Stimulated activated naive CD4-positive, alpha-beta T cell (primary cell): Measurements from ENCODE around the gene TUBB4B.
A peak's percentile ranks its signal among the peaks of the same experiment; 100 is the strongest.

ENCODE experiments used
- DNase-seq, 6 experiments: peaks; one replicate each; lab custom pipeline; 2025; lab: John Stamatoyannopoulos, UW

Gene TUBB4B

DNA sequence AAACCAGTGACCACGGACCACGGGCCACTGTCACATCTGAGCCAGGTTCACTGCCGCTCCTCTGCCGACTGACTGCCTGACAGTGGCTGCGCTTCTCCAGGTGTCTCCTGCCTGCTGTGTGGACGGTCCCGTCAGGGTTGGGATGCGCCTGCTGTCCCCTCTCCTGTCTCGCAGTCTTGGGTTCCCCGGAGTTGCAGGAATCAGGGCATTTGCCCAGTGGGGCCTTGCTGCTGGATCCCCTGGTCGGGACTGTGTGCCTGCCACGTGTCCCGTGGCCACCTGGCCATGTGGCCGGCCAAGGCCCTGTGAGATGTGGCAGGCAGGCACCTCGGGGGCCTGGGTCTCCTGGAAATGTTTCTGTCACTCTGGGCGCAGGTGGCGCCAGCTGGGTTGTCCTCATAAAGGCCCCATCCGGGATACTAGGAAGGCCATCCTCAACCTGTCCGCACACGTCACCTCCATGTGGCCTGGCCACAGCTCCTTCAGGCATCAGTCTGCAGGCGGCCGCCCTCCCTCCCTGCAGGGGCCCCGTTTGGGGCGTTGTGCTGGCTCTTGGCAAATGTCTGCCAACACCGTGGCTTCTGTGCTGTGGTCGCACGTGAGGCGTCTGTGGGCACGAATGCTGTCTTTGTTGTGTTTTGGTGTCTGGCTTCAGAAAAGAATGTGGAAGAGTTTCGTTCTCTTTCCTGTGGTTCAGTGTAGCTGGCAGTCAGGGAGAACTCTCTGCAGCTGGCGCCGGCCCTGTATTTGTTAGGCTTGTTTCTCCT is 30.0 kb downstream of the TUBB4B start:
- DNase-seq, result peak in 4 of 6 experiments; percentile 18 to 55 (median 40)

DNA sequence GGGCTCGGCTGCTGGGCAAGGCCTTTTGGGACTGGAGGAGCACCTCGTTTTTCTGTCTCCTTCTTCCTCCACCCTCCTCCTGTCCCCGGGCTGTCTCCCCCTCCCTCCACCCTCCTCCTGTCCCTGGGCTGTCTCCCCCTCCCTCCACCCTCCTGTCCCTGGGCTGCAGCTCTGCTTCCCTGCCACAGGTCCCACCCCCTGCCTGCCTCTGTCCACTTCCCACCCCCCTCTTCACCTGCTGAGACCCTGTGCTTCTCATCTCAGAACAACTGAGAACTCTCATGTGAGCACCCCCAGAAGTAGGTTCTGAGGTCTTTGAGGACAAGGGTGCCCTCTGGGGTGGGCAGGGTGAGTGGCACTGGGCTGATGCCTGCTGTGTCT is 30.6 kb downstream of the TUBB4B start:
- DNase-seq, result no peak

DNA sequence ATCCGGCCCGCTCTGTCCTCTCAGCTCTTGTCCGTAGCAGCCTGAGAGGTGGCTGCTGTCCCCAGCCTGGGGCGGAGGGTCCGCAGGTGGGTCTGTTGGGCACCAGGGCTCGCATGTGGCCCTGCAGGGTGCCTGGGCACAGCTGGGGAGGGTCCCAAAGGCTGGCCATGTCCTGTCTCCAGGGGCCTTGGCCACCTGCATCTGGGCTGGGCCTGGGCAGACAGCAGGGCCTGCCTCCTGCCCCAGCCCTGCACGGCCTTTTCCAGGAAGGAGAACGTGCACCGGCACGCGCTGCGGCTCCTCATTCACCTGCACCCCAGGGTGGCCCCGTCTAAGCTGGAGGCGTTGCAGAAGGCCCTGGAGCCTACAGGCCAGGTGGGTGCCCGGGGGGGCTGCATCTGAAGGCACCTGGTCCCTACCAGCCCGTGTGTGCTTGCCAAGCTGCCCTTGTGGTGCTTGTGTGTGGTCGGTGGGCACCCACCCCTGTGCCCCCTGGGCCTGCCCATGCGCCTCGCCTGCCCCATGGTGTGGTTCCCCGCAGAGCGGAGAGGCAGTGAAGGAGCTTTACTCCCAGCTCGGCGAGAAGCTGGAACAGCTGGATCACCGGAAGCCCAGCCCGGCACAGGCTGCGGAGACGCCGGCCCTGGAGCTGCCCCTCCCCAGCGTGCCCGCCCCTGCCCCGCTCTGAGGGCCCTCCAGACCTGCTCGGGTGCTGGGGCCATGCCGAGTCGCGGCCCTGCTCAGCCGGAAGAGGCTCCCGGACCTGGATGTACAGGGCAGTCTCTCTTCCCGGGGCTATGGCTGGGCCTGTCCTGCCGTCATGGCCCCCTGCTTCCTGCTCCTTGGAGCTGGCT is 31.4 kb downstream of the TUBB4B start:
- no peak for DNase-seq

DNA sequence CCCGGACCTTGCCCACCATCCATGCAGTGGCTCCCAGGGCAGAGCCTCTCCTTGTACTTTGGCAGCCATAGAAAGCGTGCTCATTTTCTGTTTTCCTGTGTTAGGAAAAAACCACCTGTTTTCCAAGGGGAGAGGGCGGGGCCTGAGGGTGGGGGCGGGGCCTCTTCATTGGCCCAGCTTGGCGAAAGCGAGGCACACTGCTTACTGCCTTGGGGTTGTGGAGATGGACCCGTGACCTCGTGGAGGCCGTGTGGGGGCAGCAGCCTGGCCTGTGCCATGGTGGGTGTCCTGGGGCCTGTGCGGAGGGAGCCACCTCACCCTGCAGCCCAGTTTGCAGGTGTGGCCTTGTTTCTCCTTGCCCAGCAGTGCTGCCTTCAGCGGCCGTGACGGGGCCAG is 32.0 kb downstream of the TUBB4B start:
- no peak for DNase-seq

DNA sequence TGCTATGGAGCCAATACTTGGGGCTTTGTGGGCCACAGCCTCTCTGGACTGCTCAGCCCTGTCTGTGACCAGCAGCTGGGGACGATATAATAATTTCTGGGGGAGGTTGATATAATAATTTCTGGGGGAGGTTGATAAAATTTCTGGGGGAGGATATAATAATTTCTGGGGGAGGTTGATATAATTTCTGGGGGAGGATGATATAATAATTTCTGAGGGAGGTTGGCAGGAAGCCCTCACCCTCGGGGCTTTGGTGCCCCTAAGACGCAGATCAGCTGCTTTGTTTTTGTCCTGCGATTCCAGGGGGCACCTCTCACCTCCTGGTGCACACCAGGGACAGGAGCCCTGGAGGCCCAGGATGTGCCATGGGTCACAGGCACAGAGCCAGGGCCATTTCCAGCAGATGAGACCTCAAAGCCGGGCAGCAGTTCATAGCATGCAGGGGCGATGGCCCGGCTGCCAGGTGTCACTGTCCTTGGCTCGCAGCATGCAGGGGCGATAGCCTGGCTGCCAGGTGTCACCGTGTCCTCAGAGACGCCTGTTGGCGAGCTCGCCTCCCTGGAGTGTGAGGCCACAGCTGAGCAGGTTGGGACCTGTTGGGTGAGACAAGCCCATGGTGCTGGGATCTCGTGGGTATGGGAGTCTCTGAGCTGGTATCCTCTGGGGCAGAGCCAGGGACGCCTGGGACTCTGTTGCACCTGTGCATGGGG is 32.7 kb downstream of the TUBB4B start:
- no peak for DNase-seq

DNA sequence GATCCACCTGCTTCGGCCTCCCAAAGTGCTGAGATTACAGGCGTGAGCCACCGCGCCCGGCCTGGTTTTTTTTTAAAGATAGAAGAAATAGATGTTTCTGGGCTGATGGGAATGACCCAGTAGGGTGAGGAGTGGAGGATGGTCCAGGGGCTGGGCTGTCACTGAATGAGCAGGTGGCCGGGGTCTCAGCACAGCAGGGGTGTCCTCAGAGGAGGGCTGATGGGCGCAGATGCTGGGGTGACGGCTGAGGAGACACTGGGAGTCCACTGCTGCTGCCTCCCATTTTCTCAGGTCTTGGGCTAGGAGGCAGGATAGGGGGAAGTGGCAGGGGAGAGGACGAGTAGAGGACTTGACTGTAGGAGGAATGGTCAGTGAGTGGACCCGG is 34.1 kb downstream of the TUBB4B start:
- no peak for DNase-seq

DNA sequence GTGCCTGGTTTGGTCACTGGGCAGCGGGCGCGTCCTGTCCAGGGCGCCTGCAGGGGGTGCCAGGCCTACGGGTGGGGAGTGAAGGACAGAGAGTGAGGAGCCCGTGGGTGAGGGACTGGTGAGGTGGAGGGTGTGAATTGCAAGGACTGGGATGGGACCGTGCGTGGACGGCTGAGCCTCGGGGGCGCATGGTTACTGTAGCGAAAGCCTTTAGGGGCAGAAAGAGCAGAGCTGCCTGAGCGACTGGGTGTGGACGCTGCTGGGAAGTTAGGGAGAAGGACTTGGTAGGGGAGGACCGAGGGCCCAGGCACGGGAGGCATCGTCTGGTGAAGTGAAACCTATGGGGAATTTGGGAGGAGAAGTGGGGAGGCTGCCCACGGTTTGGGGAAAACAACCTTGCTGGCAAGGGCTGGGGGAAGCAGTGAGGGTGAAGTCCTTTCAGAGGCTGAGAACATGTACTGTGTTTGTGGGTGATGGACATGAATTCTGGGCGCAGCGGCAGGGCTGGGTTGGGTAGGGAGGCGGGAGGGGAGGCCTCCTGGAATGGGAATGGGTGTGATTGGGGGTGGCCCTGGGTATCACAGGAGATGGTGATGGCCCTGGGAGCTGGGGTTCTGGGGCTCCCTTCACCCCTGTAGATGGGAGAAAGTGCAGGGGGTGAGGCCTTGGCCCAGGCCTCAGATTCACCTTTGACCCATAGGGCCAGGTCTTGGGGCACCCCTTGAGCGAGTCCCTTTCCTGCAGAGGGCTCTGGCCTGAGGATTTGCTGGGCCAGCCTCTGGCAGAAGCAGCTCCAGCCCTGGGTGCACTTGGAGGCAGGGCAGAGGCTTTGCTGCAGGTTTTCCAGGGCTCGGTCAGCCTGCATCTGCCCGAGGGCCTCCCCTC is 34.7 kb downstream of the TUBB4B start:
- DNase-seq, result no peak

DNA sequence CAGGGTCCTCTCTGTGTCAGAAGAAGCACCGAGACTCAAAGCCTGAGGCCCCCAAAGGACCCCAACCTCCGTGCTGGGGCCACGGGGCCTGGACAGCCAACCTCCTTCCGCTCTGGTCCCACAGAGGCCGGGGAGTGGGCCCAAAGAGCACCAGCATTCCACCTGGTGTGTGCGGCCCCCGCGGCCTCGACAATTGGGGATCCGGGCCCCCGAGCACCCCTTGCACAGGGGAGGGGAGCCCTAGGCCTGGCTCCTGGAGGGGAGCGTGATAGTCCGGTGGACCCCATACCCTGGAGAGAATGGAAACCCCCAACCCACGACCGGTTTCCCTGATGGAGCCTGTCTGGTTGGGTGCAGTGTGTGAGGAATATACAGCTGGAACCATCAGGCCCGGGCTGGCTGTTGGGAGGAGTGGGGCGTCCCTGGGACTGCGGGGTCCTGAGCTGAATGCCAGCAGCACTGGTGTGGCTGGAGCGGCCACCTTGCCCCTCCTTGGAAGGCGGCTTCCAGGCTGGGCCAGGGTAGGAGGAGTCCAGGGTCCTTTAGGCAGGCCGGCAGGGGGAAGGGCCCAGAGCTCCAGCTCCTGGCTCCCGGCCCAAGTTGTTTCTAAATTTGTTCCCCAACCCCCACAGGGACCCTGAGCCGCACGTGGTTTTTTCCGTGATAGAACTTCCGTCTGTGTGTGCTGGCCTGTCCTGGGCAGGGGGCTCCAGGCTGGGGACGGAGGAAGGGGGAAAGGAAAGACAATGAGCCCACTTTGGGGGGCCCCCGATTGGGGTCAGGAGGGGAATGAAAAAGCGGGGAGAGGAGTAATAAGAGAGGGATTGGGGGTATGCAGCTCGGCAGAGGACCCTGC is 35.6 kb downstream of the TUBB4B start:
- DNase-seq, result no peak

DNA sequence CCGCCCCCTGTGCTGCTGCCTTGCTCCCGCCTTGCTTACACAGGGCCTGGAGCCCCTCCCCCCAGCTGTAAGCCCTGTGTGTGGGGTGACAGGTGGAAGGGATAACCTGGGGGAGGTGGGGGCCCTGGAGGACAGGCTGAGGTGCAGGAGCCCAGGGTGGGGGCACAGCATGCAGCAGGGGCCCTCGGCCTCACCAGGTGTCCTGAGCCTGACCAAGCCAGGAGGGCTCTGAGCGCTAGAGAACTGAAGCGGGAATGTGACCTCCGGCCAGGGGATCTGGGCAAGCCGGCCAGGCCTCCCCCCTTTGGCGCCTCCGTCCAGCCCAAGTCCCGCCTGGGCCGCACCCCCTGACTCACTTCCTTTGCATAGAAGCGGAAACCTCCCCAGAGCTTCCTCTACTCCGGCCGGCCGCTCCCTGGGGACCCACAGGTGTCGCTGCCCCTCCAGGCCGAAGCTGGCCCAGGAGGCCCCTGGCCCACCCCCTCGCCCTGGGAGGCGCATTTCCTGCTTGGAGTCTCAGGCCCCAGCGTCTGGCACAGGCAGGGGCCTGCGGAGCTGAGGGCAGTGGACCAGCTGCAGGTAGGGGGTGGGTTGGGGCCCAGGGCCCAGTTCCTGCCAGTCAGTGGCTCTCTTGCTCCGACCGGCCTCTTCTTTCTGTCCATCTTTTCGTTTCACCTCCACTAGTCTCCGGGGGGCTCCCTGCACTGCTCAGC is 36.4 kb downstream of the TUBB4B start, which contains the start of gene TOR4A:
Gene TOR4A (plus strand): TSS at position 398 of the 713 bp plus-strand sequence. CDS start 964 bp downstream, outside the sequence.
- DNase-seq, result no peak

DNA sequence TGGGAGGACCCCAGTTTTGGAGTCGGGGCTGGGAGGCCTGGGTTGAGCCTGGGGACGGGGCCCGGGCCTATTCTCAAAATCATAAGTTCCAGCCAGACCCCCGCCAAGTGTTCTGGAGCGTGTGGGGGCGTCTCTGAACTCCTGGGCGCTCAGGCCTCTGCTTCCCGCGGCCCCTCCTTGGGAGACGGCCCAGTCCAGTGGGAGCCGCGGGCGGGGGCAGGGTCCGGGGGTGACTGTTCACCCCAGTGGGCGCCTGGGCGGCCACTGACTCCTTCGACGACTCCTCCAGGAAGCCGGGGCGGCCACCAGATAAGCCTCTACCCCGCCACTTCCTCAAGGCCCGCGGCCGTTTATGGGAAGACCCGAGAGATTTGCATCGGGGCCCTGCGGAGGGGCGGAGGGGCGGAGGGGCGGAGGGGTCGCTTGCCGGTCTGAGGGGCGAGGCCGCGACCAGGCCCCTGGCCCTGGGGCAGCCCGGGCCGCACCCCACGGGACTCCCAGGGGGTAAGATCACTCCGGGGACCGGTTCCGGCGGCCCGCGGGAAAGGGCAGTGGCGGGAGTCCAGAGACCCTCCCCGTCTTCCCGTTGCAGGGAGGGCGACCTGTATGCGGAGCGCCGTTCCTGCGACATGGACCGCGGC is 37.1 kb downstream of the TUBB4B start:
- DNase-seq, result peak in 1 of 6 experiments; percentile 8

DNA sequence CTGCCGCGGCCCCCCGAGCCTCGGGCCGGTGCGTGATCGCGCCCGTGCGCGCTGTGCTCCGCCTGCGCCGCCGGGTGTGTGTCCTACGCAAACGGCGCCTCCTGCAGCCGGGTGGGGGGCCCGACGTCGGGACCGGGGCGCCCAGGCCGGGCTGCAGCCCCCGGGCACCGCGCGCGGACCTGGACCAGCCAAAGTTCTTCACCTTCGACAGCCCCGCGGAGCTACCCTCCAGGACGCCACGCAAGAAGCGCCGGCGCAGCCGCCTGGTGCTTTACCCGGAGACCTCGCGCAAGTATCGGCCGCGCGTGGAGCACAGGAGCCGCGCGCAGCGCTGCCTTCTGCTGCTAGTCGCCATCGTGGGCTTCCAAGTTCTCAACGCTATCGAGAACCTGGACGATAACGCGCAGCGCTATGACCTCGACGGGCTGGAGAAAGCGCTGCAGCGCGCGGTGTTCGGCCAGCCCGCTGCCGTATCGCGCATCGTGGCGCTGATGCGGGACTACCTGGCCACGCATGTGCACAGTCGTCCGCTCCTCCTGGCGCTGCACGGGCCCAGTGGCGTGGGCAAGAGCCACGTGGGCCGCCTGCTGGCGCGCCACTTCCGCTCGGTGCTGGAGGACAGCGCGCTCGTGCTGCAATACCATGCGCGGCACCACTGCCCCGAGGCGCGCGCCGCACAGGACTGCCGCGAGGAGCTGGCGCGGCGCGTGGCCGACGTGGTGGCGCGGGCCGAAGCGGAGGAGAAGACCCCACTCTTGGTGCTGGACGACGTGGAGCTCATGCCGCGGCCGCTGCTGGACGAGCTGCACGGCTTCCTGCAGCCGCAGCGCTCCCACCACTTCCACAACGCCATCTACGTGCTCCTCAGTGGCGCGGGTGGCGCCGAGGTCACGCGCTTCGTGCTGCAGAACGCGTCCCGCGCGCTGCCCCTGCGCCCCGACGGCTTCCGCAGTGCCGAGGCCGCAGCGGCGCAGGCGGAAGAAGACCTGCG is 37.9 kb downstream of the TUBB4B start:
- no peak for DNase-seq

DNA sequence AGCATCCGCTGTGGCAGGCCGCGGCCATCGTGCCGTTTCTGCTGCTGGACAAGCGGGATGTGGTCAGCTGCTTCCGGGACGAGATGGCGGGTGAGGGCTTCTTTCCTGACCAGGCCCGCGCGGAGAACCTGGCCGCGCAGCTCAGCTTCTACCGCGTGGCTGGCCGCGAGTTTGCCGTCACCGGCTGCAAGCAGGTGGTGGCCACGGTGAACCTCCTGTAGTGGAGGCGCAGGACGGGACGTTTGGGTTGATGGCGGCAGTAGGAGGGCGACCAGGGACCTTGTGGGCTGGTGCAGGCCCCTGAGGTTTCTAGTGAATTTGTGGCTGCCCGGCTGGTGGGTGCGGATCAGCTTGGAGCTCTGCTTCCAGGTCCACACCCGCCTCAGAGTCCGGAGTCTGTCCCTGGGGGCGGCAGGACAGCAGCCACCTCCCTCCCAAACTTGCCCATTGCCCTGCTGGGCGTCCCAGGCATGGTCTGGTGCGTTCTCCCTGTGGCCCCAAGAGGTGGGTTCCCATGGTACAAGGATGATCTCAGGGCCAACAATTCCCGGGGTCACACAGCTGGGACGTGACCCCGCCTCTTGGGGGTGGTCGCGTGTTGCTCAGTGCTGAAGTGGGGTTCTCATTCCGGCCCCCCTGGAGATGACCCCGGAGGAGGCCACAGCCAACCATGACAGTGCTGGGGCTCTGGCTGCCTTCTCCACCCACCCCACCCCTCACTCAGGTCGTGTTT is 38.8 kb downstream of the TUBB4B start:
- DNase-seq, result no peak

DNA sequence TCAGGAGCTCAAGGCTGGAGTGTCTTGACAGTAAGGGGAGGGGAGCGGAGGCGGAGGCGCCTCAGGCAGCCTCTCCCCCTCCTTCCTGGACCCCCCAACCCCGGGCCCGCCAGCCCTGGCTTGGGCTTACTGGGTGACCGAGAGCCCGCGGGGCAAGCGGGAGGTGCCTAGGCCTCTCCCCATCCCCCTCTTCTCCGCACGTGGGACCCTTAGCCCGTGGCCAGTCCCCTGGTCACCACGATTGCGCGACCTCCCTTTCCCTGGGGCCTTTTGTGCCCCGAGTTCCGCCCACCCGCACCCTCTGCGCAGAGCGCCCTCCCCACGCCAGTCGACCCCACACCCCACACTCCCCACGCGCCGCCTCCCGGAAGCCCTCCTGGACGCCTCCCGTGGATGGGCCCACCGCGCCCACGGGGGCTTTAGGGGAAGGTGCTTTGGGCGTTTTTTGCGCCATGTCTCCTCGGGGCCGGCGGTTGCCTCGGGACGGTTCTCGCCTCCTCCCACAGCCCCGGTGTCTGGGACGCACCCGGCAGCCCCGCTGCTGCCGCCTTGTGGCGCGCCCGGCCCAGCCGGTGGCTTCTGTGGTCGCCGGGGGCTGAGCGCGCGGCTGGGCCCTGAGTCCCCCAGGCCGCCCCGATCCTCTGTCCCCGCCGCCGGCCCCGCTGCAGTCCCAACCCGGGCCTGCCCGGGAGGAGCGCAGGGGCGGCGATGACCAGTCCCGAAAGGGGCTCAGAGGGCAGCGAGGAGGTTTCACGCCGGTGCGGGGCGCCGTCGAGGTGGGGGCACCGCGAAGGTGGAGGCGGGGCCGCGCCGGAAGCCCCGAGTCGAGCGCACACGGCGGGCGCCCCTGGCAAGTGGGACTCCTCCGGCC is 39.6 kb downstream of the TUBB4B start:
- no peak for DNase-seq

DNA sequence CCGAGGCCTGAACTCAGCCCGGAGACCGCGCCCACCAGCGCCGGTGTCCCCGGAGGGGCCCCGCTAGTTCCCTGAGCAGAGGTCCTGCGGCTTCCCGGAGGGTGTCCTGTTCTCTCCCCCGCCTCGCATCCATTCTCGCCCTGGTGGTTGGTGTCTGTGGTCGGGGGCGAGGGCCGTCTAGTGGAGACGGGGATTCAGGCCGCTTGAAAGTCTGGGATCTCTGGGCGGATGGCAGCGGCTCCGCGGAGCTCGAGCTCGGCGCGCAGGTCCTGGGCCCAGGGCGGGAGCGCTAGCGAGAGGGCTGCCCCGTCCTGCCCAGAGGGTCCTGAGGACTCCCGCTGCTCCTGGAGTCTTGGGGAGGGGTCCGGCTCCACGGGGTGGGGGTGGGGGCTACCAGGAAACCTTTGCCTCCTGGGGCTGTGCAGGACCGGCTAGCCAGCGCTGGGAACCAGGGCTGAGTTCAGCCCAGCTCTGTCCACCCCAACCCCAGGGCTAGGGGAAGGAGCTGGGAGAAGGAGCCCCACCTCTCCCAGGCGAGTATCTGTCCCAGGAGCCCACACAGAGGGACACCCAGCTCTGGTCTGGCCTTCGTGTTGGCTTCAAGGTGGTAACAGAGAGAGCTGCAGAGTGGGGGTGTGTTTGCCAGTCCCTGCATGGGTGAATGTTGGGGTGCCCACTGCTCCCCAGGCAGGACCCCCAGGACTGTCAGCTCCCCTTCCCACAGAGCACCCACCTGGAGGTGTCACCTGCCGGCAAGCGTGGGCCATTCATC is 40.4 kb downstream of the TUBB4B start:
- no peak for DNase-seq

DNA sequence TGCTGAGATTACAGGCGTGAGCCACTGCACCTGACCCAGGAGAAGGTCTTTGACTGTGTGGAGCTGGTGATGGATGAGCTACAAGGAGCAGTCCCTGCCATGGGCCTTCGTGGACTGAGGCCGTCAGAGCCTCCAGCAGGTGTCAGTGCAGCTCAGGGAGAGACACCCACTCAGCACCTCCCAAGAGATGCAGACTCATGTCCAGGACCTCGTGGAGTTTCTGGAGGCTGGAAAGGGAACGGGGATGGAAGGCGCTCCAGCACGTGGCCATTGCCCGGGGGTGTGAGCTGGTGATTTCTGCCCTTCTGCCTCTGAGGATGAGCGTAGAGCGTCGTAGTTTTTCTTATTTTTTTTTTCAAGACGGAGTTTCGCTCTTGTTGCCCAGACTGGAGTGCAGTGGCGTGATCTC is 45.9 kb downstream of the TUBB4B start:
- DNase-seq, result no peak

DNA sequence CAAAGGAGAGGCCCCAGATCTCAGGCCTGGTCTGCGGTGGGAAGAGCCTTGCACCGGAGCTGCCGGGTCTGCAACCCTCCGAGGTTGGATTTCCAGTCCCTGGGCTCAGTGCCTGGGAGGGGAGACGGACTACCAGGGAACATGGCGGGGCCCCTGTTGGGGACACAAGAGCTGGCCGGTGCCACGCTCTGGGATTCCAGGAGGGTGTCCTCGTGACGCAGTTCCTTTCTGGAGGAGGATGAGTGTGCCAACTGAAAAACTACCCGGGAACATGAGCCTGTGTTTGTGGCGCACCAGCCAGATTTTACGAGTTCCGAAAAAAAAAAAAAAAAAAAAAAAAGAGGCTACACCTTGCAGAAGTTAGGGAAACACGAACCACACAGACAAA is 52.0 kb downstream of the TUBB4B start:
- no peak for DNase-seq
